ENCODE measurements around the gene MKNK1.

DNA sequence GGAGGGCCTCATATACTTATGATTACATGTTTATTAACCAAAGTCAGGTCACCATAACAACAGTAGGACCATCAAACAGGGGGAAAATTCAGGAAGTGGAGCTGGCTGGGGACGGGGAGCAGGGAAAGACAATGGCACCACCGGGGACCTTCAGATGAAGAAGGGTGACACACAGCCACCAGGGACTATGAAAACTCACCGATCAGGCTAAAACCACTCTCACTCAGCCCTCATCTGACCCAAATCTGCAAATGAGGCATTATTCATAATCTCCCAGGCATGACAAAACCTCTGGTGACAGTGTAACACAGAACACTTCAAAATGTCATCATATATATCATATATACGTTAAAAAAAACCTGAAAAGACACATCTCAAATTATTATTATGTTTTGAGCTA, 11.2 kb downstream of the MKNK1 start:
- TF ChIP-seq, protein P1, sequence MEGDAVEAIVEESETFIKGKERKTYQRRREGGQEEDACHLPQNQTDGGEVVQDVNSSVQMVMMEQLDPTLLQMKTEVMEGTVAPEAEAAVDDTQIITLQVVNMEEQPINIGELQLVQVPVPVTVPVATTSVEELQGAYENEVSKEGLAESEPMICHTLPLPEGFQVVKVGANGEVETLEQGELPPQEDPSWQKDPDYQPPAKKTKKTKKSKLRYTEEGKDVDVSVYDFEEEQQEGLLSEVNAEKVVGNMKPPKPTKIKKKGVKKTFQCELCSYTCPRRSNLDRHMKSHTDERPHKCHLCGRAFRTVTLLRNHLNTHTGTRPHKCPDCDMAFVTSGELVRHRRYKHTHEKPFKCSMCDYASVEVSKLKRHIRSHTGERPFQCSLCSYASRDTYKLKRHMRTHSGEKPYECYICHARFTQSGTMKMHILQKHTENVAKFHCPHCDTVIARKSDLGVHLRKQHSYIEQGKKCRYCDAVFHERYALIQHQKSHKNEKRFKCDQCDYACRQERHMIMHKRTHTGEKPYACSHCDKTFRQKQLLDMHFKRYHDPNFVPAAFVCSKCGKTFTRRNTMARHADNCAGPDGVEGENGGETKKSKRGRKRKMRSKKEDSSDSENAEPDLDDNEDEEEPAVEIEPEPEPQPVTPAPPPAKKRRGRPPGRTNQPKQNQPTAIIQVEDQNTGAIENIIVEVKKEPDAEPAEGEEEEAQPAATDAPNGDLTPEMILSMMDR (optimal IDR thresholded peaks at IDR 0.05 in 1 of 3, IDR thresholded peaks at IDR 0.05 in 1 of 3, conservative IDR thresholded peaks at IDR 0.05 in 1 of 3; ENCODE audit: extremely low read depth in 1 of 3, insufficient read depth in 2 of 3, low read length in 3 of 3), result no peak
- no peak for TF ChIP-seq EZH2 (IDR thresholded peaks at IDR 0.05; ENCODE audit: low read length)
